GM12873 (cell line): ENCODE measurements around the gene TP53I13.

Experiments used
- CTCF ChIP-seq: IDR thresholded peaks from 2 replicates; pipeline ENCODE4 v1.5.1; 2012; ENCODE audit warnings: low read depth, mild to moderate bottlenecking, moderate library complexity, low read length, control low read depth; ENCODE audit not compliant: insufficient read depth; ENCODE audit errors: missing control alignments

TP53I13 gene

GRCh38 chr17:29613352-29613837, 44.9 kb downstream of the TP53I13 start:
- peak; percentile 89 for TF ChIP-seq CTCF

GRCh38 chr17:29613856-29614255, 45.4 kb downstream of the TP53I13 start:
- TF ChIP-seq CTCF = no peak

- TF ChIP-seq CTCF = no peak
These were observed 46.0 kb downstream of the TP53I13 start for GRCh38 chr17:29614349-29615047.

GRCh38 chr17:29615048-29615385, 46.5 kb downstream of the TP53I13 start:
- TF ChIP-seq CTCF = no peak

- TF ChIP-seq CTCF = no peak
These were observed 47.2 kb downstream of the TP53I13 start for GRCh38 chr17:29615492-29616299.

- TF ChIP-seq CTCF = no peak
These were observed 48.0 kb downstream of the TP53I13 start for GRCh38 chr17:29616300-29617048.

GRCh38 chr17:29617125-29617480, 48.6 kb downstream of the TP53I13 start:
- TF ChIP-seq CTCF = peak; percentile 86
